Measurements from ENCODE around the gene TIAM1. TPM values are rescaled to one million over a fixed set of nuclear protein-coding genes. Genes with fewer than 3 reads are reported as not detected.

Gene TIAM1
- total and polyA plus RNA-seq, 7 donors = 0.21 to 1.7 (median 0.75) TPM

GRCh38 chr21:31203431-31204054 is 140.5 kb downstream of the TIAM1 start:
- DNase-seq = no peak
- no peak overlapping the region for H3K4me3 ChIP-seq
- H3K27me3 ChIP-seq (ENCODE audit: insufficient read depth in 3 of 3, low read length in 2 of 3) = no peaks in the 10 kb centered on the region
- no peaks in the 10 kb centered on the region for H3K36me3 ChIP-seq (ENCODE audit: insufficient read depth in 1 of 2, low read depth in 1 of 2)
- intact Hi-C loops (cut with DNase I) = no loop called here
- H3K9me3 ChIP-seq = no peaks in the 10 kb centered on the region
- no peaks in the 10 kb centered on the region for H3K4me1 ChIP-seq
- H3K27ac ChIP-seq = no peak overlapping the region
- ATAC-seq = no peak
- 76 to 80% (median 76%) methylated on average over 5 of the region's 5 CpGs for WGBS, 3 donors
- TF ChIP-seq CTCF (IDR thresholded peaks at IDR 0.05) = no peak

DNA sequence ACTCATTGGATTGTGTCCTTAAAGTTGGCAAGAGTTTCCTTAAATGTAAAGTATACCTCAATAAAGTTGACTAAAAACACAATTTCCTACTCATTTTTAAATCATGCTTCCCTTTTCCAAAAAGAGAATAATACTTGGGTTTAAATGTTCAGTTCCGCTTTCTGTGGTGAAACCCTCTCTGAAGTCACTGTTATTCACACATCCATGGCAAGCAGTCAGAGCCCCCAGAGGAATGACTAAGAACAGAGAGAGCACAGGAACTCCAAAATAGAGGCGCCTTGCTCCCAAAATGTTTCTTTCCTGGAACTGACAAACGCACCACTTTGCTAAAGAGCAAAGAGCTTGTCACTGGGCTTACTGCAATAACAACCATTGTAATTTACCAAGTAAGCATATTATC is 142.5 kb downstream of the TIAM1 start:
- DNase-seq (peak in 1 of 2 donors; percentile 39), ATAC-seq (peak in 3 of 4 donors; percentile 56 to 74 (median 65))
- Histone ChIP-seq H3K27ac (no peak overlapping the region), H3K27me3 (ENCODE audit: insufficient read depth in 3 of 3, low read length in 2 of 3) (no peaks in the 10 kb centered on the region), H3K4me3 (no peak overlapping the region), H3K9me3 (no peaks in the 10 kb centered on the region), H3K36me3 (ENCODE audit: insufficient read depth in 1 of 2, low read depth in 1 of 2) (no peaks in the 10 kb centered on the region), H3K4me1 (no peaks in the 10 kb centered on the region)
- intact Hi-C loops (cut with DNase I) = no loop called here
- WGBS, 3 donors = 17 to 53% (median 22%) methylated on average over 3 of the region's 3 CpGs
- TF ChIP-seq CTCF (IDR thresholded peaks at IDR 0.05) = no peak

- intact Hi-C loops (cut with DNase I) = no loop called here
- no peak for ATAC-seq
- WGBS, 3 donors = 38 to 59% (median 39%) methylated on average over 2 of the region's 2 CpGs
- H3K4me3 ChIP-seq = no peak overlapping the region
- H3K4me1 ChIP-seq = no peaks in the 10 kb centered on the region
- no peaks in the 10 kb centered on the region for H3K27me3 ChIP-seq (ENCODE audit: insufficient read depth in 3 of 3, low read length in 2 of 3)
- TF ChIP-seq CTCF (IDR thresholded peaks at IDR 0.05) = no peak
- no peaks in the 10 kb centered on the region for H3K36me3 ChIP-seq (ENCODE audit: insufficient read depth in 1 of 2, low read depth in 1 of 2)
- no peaks in the 10 kb centered on the region for H3K9me3 ChIP-seq
- H3K27ac ChIP-seq = no peak overlapping the region
- DNase-seq = no peak
These were observed 142.9 kb downstream of the TIAM1 start for GRCh38 chr21:31201144-31201543.

- no peaks in the 10 kb centered on the region for H3K4me1 ChIP-seq
- peak; percentile 46 for TF ChIP-seq CTCF (IDR thresholded peaks at IDR 0.05)
- intact Hi-C loops (cut with DNase I) = loop anchor here (2.0 to 10.0 kb wide), 3 partner anchors 382 to 404 kb away; no protein-coding TSS in a partner anchor
- DNase-seq (no peak), ATAC-seq (no peak)
- no peak overlapping the region for H3K27ac ChIP-seq
- H3K4me3 ChIP-seq = no peak overlapping the region
- H3K36me3 ChIP-seq (ENCODE audit: insufficient read depth in 1 of 2, low read depth in 1 of 2) = no peaks in the 10 kb centered on the region
- no peaks in the 10 kb centered on the region for H3K9me3 ChIP-seq
- H3K27me3 ChIP-seq (ENCODE audit: insufficient read depth in 3 of 3, low read length in 2 of 3) = no peaks in the 10 kb centered on the region
- WGBS, 3 donors = 57 to 61% (median 61%) methylated on average over 4 of the region's 4 CpGs
These were observed 145.5 kb downstream of the TIAM1 start for GRCh38 chr21:31198575-31198974.

DNA sequence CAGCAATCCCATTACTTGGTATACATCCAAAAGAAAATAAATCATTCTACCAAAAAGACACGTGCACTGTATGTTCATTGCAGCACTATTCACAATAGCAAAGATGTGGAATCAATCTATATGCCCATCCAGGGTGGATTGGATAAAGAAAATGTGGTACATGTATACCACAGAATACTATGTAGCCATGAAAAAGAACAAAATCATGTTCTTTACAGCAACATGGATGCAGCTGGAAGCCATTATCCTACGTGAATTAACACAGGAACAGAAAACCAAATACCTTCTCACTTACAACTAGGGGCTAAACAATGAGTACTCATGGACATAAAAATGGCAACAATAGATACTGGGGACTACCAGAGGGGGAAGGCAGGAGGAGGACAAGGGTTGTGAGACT is 147.3 kb downstream of the TIAM1 start:
- Histone ChIP-seq H3K4me3 (no peak overlapping the region), H3K4me1 (no peaks in the 10 kb centered on the region), H3K36me3 (ENCODE audit: insufficient read depth in 1 of 2, low read depth in 1 of 2) (no peaks in the 10 kb centered on the region), H3K27ac (no peak overlapping the region), H3K27me3 (ENCODE audit: insufficient read depth in 3 of 3, low read length in 2 of 3) (no peaks in the 10 kb centered on the region), H3K9me3 (no peaks in the 10 kb centered on the region)
- intact Hi-C loops (cut with DNase I) = loop anchor here (5.0 to 10.0 kb wide), 2 partner anchors 388 to 406 kb away; no protein-coding TSS in a partner anchor
- ATAC-seq = no peak
- DNase-seq = no peak
- TF ChIP-seq CTCF (IDR thresholded peaks at IDR 0.05) = no peak
- 79 to 89% (median 82%) methylated on average over 2 of the region's 2 CpGs for WGBS, 3 donors

Measured in psoas muscle (tissue), 8 donors.